GM21367 (cell line): ENCODE data around the gene EVC2.
"Not testable (repeated sequence)": the region's sequence is repeated elsewhere in the genome, so short reads cannot be mapped to it uniquely, and the experiment has no call there.

ENCODE experiments used
- ATAC-seq: cut with Tn5 transposase; IDR thresholded peaks from one replicate; pipeline ENCODE4 v1.9.1; 2021; ENCODE audit not compliant: unreplicated experiment

EVC2 gene

GRCh38 chr4:5632066-5632440, 76.3 kb downstream of the EVC2 start:
- no peak for ATAC-seq

GRCh38 chr4:5631352-5632065, 76.8 kb downstream of the EVC2 start:
- no peak for ATAC-seq

GRCh38 chr4:5630762-5631161, 77.6 kb downstream of the EVC2 start:
- no peak for ATAC-seq

GRCh38 chr4:5629542-5629941, 78.8 kb downstream of the EVC2 start:
- ATAC-seq = no peak

GRCh38 chr4:5626913-5627312, 81.4 kb downstream of the EVC2 start:
- no peak for ATAC-seq

- ATAC-seq = no peak
Observed at GRCh38 chr4:5622596-5622995, 85.8 kb downstream of the EVC2 start.

GRCh38 chr4:5619913-5620625, 88.3 kb downstream of the EVC2 start:
- no peak for ATAC-seq

GRCh38 chr4:5618051-5618960, 90.1 kb downstream of the EVC2 start:
- ATAC-seq = no peak

- no peak for ATAC-seq
Observed at GRCh38 chr4:5616331-5616950, 91.9 kb downstream of the EVC2 start.

- ATAC-seq = no peak
Observed at GRCh38 chr4:5615496-5616075, 92.8 kb downstream of the EVC2 start.

GRCh38 chr4:5611750-5612149, 96.6 kb downstream of the EVC2 start:
- no peak for ATAC-seq

GRCh38 chr4:5609306-5610007, 98.9 kb downstream of the EVC2 start:
- ATAC-seq = no peak

GRCh38 chr4:5593828-5594227, 114.5 kb downstream of the EVC2 start:
- ATAC-seq = not testable (repeated sequence)

- ATAC-seq = no peak
Observed at GRCh38 chr4:5592272-5592671, 116.1 kb downstream of the EVC2 start.

GRCh38 chr4:5589495-5589894, 118.9 kb downstream of the EVC2 start:
- no peak for ATAC-seq

GRCh38 chr4:5588046-5588445, 120.3 kb downstream of the EVC2 start:
- ATAC-seq = no peak

- ATAC-seq = no peak
Observed at GRCh38 chr4:5575941-5576340, 132.4 kb downstream of the EVC2 start.

- ATAC-seq = no peak
Observed at GRCh38 chr4:5574386-5574785, 134.0 kb downstream of the EVC2 start.

GRCh38 chr4:5573965-5574364, 134.4 kb downstream of the EVC2 start:
- no peak for ATAC-seq

GRCh38 chr4:5572751-5573150, 135.6 kb downstream of the EVC2 start:
- ATAC-seq = no peak
